K562 (cell line): ENCODE results near the gene TMEM247. TPM values are rescaled to one million over a fixed set of nuclear protein-coding genes. Genes with fewer than 3 reads are reported as not detected.

Experiments
- CREB5 ChIP-seq: fragments of 250-450 bp; sonication (Bioruptor Pico); IDR thresholded peaks from 2 replicates; pipeline ENCODE4 v1.5.0; 2020; ENCODE audit warnings: mild to moderate bottlenecking
- ETS1 ChIP-seq: conservative IDR thresholded peaks from 2 replicates; pipeline ENCODE4 v1.6.1; 2011; ENCODE audit warnings: low read depth, mild to moderate bottlenecking, low read length; ENCODE audit not compliant: control insufficient read depth
- GTF2A2 ChIP-seq: IDR thresholded peaks from 2 replicates; pipeline ENCODE4 v1.6.1; 2016; ENCODE audit warnings: mild to moderate bottlenecking, missing genetic modification characterization, missing compliant biosample characterization
- RBM39 ChIP-seq: fragments of 200-400 bp; formaldehyde crosslinking; optimal IDR thresholded peaks from 2 replicates; pipeline ENCODE3; 2018; ENCODE audit warnings: low read depth, low read length
- TRIM28 ChIP-seq: fragments of 450-650 bp; IDR thresholded peaks from 2 replicates; pipeline ENCODE4 v1.6.1; 2017
- USF2 ChIP-seq: sonication (generic); formaldehyde crosslinking; IDR thresholded peaks from 2 replicates; pipeline ENCODE4 v1.5.0; 2020; ENCODE audit warnings: missing genetic modification reagents
- ZBTB11 ChIP-seq, 3 experiments: fragments of 200-800 bp in 1 of 3; fragments of 250-450 bp in 1 of 3; fragments of 450-650 bp in 1 of 3; sonication (Bioruptor Pico) in 1 of 3; sonication (Bioruptor generic) in 1 of 3; formaldehyde crosslinking in 1 of 3; IDR thresholded peaks; 2 replicates each; pipeline versions ENCODE4 v1.6.1 to v1.8.0; 2016 to 2022; ENCODE audit warnings: mild to moderate bottlenecking in 2 of 3, missing genetic modification characterization in 2 of 3, missing compliant biosample characterization in 1 of 3, moderate library complexity in 1 of 3
- ZKSCAN1 ChIP-seq: fragments of 150-350 bp; IDR thresholded peaks from 2 replicates; pipeline ENCODE4 v1.6.1; 2016; ENCODE audit warnings: low read depth, low read length
- ZKSCAN8 ChIP-seq: fragments of 200-800 bp; sonication (Bioruptor generic); IDR thresholded peaks from 2 replicates; pipeline ENCODE4 v1.6.1; 2016; ENCODE audit warnings: missing genetic modification characterization, missing compliant biosample characterization
- ZNF197 ChIP-seq: fragments of 200-800 bp; sonication (Bioruptor generic); IDR thresholded peaks from 2 replicates; pipeline ENCODE4 v1.6.1; 2016; ENCODE audit warnings: low read depth, missing genetic modification characterization, missing compliant biosample characterization
- ZNF253 ChIP-seq: fragments of 250-450 bp; sonication (Bioruptor Pico); conservative IDR thresholded peaks from 2 replicates; pipeline ENCODE4 v1.6.1; 2021; ENCODE audit warnings: mild to moderate bottlenecking
- ZNF551 ChIP-seq: fragments of 250-450 bp; sonication (Bioruptor Pico); IDR thresholded peaks from 2 replicates; pipeline ENCODE4 v1.5.0; 2021; ENCODE audit warnings: mild to moderate bottlenecking, moderate library complexity
- ZNF644 ChIP-seq: fragments of 200-800 bp; sonication (Bioruptor generic); IDR thresholded peaks from 2 replicates; pipeline ENCODE4 v1.6.1; 2016; ENCODE audit warnings: low read depth, missing genetic modification characterization, missing compliant biosample characterization
- ZNF707 ChIP-seq: fragments of 250-450 bp; sonication (Bioruptor Pico); conservative IDR thresholded peaks from 2 replicates; pipeline ENCODE4 v1.8.0; 2022; ENCODE audit warnings: inconsistent platforms, mild to moderate bottlenecking, moderate library complexity
- polyA plus RNA-seq, 8 experiments: library from polyadenylated mRNA; depleted of rRNA in 4 of 8; stranded (reverse) in 5 of 8; unstranded in 3 of 8; fragments of >200 nt; fragmentation: Nextera tagmentation in 2 of 8; fragmentation: Illumina TruSeq in 1 of 8; extraction: Ambion mirVana in 2 of 8; extraction: Trizol in 1 of 8; gene quantifications; 2 replicates each; pipeline versions ENCODE4 v1.2.1 to v1.2.3, GENCODE V29; 2011 to 2014; ENCODE audit warnings: inconsistent platforms in 1 of 8, missing spikeins in 1 of 8
- total RNA-seq, 7 experiments: library from RNA; depleted of rRNA in 6 of 7; stranded (reverse); fragments of >200 nt in 6 of 7; fragmentation: Illumina TruSeq in 2 of 7; extraction: Trizol in 2 of 7; gene quantifications; 2 replicates each; pipeline versions ENCODE4 v1.2.1 to v1.2.3, GENCODE V29; 2011 to 2021; ENCODE audit warnings: low replicate concordance in 1 of 7
- TF ChIP-seq, protein P1 (sequence below): fragments of 200-800 bp; sonication (Bioruptor generic); IDR thresholded peaks from 2 replicates; pipeline ENCODE4 v1.6.1; 2016; ENCODE audit warnings: missing genetic modification characterization, missing compliant biosample characterization

The TMEM247 gene
- total and polyA plus RNA-seq, 9 of the 15 experiments (the other 6 are each of a cell fraction or from before 2014, with no cell fraction given): 0.24 to 4.7 (median 3.1) TPM

DNA sequence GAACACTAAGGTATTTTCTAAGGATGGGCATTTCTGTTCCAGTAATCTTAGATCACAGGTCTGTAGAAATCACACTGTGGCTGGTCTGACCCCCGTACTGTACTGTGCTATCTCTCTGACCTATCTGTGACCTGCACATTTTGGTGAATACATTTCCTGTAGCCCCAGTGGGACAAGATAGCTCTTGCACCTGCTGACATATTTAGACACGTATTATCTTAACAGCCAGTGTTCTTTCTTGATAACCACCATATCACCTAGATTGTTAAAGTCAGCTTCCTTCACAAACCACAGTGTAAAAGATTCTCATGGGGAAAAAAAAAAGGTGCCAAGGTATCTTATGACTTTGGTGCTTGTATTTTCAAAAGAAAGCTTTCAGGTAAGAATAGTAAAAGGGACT lies 39.8 kb upstream of the TMEM247 start (continued):
- TF ChIP-seq ETS1: no peak
- TF ChIP-seq, protein P1, sequence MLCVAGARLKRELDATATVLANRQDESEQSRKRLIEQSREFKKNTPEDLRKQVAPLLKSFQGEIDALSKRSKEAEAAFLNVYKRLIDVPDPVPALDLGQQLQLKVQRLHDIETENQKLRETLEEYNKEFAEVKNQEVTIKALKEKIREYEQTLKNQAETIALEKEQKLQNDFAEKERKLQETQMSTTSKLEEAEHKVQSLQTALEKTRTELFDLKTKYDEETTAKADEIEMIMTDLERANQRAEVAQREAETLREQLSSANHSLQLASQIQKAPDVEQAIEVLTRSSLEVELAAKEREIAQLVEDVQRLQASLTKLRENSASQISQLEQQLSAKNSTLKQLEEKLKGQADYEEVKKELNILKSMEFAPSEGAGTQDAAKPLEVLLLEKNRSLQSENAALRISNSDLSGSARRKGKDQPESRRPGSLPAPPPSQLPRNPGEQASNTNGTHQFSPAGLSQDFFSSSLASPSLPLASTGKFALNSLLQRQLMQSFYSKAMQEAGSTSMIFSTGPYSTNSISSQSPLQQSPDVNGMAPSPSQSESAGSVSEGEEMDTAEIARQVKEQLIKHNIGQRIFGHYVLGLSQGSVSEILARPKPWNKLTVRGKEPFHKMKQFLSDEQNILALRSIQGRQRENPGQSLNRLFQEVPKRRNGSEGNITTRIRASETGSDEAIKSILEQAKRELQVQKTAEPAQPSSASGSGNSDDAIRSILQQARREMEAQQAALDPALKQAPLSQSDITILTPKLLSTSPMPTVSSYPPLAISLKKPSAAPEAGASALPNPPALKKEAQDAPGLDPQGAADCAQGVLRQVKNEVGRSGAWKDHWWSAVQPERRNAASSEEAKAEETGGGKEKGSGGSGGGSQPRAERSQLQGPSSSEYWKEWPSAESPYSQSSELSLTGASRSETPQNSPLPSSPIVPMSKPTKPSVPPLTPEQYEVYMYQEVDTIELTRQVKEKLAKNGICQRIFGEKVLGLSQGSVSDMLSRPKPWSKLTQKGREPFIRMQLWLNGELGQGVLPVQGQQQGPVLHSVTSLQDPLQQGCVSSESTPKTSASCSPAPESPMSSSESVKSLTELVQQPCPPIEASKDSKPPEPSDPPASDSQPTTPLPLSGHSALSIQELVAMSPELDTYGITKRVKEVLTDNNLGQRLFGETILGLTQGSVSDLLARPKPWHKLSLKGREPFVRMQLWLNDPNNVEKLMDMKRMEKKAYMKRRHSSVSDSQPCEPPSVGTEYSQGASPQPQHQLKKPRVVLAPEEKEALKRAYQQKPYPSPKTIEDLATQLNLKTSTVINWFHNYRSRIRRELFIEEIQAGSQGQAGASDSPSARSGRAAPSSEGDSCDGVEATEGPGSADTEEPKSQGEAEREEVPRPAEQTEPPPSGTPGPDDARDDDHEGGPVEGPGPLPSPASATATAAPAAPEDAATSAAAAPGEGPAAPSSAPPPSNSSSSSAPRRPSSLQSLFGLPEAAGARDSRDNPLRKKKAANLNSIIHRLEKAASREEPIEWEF (CRISPR knock-in tag): no peak
- no peak for TF ChIP-seq RBM39
- TF ChIP-seq CREB5 (CRISPR knock-in tag): no peak
- no peak for TF ChIP-seq ZNF707
- no peak for TF ChIP-seq GTF2A2
- TF ChIP-seq ZNF197 (CRISPR knock-in tag): 0 out of 2 replicates have a peak, but pooled peaks have one; percentile 56
- TF ChIP-seq ZNF551 (CRISPR knock-in tag): no peak
- TF ChIP-seq ZNF253 (CRISPR knock-in tag): no peak
- no peak for TF ChIP-seq ZKSCAN8 (CRISPR knock-in tag)
- TF ChIP-seq ZBTB11 (CRISPR knock-in tag; IDR thresholded peaks at IDR 0.05): peak in 1 of 3 experiments; percentile 56; a peak in 1 of 6 replicates
- TF ChIP-seq TRIM28: no peak
- peak; percentile 49; the same call in 1 of the 2 replicates for TF ChIP-seq ZNF644 (tag)
- no peak for TF ChIP-seq USF2 (CRISPR knock-in tag)
- no peak for TF ChIP-seq ZKSCAN1
